Measurements from ENCODE around the gene DDIT4L.

DDIT4L gene

GRCh38 chr4:100175858-100176257 is 14.4 kb downstream of the DDIT4L start:
- no peak for TF ChIP-seq GATA2 (IDR thresholded peaks at IDR 0.05; ENCODE audit: low read depth, low read length)

GRCh38 chr4:100174985-100175383 is 15.3 kb downstream of the DDIT4L start:
- TF ChIP-seq GATA3 (IDR thresholded peaks at IDR 0.05; ENCODE audit: low read depth, low read length): no peak
- TF ChIP-seq GATA2 (IDR thresholded peaks at IDR 0.05; ENCODE audit: low read depth, low read length): no peak

- TF ChIP-seq GATA3 (IDR thresholded peaks at IDR 0.05; ENCODE audit: low read depth, low read length) (no peak), GATA2 (IDR thresholded peaks at IDR 0.05; ENCODE audit: low read depth, low read length) (no peak)
Measured at GRCh38 chr4:100170986-100171385, 19.3 kb downstream of the DDIT4L start.

GRCh38 chr4:100169491-100170485 is 20.5 kb downstream of the DDIT4L start:
- TF ChIP-seq GATA3 (IDR thresholded peaks at IDR 0.05; ENCODE audit: low read depth, low read length) (no peak), GATA2 (IDR thresholded peaks at IDR 0.05; ENCODE audit: low read depth, low read length) (no peak)

- TF ChIP-seq GATA2 (IDR thresholded peaks at IDR 0.05; ENCODE audit: low read depth, low read length): no peak
- TF ChIP-seq GATA3 (IDR thresholded peaks at IDR 0.05; ENCODE audit: low read depth, low read length): no peak
Measured at GRCh38 chr4:100168521-100168920, 21.7 kb downstream of the DDIT4L start.

- TF ChIP-seq GATA3 (IDR thresholded peaks at IDR 0.05; ENCODE audit: low read depth, low read length) (no peak), GATA2 (IDR thresholded peaks at IDR 0.05; ENCODE audit: low read depth, low read length) (no peak)
Measured at GRCh38 chr4:100166297-100167039, 23.8 kb downstream of the DDIT4L start.

- TF ChIP-seq GATA3 (IDR thresholded peaks at IDR 0.05; ENCODE audit: low read depth, low read length) (no peak), GATA2 (IDR thresholded peaks at IDR 0.05; ENCODE audit: low read depth, low read length) (no peak)
Measured at GRCh38 chr4:100165809-100166208, 24.5 kb downstream of the DDIT4L start.

- no peak for TF ChIP-seq GATA3 (IDR thresholded peaks at IDR 0.05; ENCODE audit: low read depth, low read length)
- TF ChIP-seq GATA2 (IDR thresholded peaks at IDR 0.05; ENCODE audit: low read depth, low read length): no peak
Measured at GRCh38 chr4:100164808-100165760, 25.2 kb downstream of the DDIT4L start.

GRCh38 chr4:100162027-100162685 is 28.1 kb downstream of the DDIT4L start:
- no peak for TF ChIP-seq GATA3 (IDR thresholded peaks at IDR 0.05; ENCODE audit: low read depth, low read length)
- TF ChIP-seq GATA2 (IDR thresholded peaks at IDR 0.05; ENCODE audit: low read depth, low read length): no peak

GRCh38 chr4:100149190-100149589 is 41.1 kb downstream of the DDIT4L start:
- no peak for TF ChIP-seq GATA2 (IDR thresholded peaks at IDR 0.05; ENCODE audit: low read depth, low read length)
- no peak for TF ChIP-seq GATA3 (IDR thresholded peaks at IDR 0.05; ENCODE audit: low read depth, low read length)

GRCh38 chr4:100147684-100148083 is 42.6 kb downstream of the DDIT4L start:
- TF ChIP-seq GATA2 (IDR thresholded peaks at IDR 0.05; ENCODE audit: low read depth, low read length): no peak
- TF ChIP-seq GATA3 (IDR thresholded peaks at IDR 0.05; ENCODE audit: low read depth, low read length): no peak

GRCh38 chr4:100147198-100147597 is 43.1 kb downstream of the DDIT4L start:
- TF ChIP-seq GATA3 (IDR thresholded peaks at IDR 0.05; ENCODE audit: low read depth, low read length): no peak
- no peak for TF ChIP-seq GATA2 (IDR thresholded peaks at IDR 0.05; ENCODE audit: low read depth, low read length)

GRCh38 chr4:100146756-100147155 is 43.5 kb downstream of the DDIT4L start:
- no peak for TF ChIP-seq GATA3 (IDR thresholded peaks at IDR 0.05; ENCODE audit: low read depth, low read length)
